MM.1S (cell line): ENCODE measurements around the gene MSI2.

Experiments used
- EZH2 ChIP-seq: fragments of 300-600 bp; sonication (generic); optimal IDR thresholded peaks from 2 replicates; pipeline ENCODE3; 2017; ENCODE audit warnings: low read depth, mild to moderate bottlenecking, antibody characterized with exemption, low read length, mixed read lengths
- EZH2phosphoT487 ChIP-seq: fragments of 300-600 bp; sonication (generic); IDR thresholded peaks from 2 replicates; pipeline ENCODE4 v1.6.1; 2018; ENCODE audit warnings: antibody characterized with exemption, low read length
- TF ChIP-seq, protein P1 (sequence below): fragments of 300-600 bp; sonication (generic); IDR thresholded peaks from 2 replicates; pipeline ENCODE4 v1.5.1; 2016; ENCODE audit warnings: antibody characterized with exemption, low read length, mixed read lengths

GRCh38 chr17:57580055-57580739 lies 323.9 kb downstream of the MSI2 start:
- TF ChIP-seq, protein P1, sequence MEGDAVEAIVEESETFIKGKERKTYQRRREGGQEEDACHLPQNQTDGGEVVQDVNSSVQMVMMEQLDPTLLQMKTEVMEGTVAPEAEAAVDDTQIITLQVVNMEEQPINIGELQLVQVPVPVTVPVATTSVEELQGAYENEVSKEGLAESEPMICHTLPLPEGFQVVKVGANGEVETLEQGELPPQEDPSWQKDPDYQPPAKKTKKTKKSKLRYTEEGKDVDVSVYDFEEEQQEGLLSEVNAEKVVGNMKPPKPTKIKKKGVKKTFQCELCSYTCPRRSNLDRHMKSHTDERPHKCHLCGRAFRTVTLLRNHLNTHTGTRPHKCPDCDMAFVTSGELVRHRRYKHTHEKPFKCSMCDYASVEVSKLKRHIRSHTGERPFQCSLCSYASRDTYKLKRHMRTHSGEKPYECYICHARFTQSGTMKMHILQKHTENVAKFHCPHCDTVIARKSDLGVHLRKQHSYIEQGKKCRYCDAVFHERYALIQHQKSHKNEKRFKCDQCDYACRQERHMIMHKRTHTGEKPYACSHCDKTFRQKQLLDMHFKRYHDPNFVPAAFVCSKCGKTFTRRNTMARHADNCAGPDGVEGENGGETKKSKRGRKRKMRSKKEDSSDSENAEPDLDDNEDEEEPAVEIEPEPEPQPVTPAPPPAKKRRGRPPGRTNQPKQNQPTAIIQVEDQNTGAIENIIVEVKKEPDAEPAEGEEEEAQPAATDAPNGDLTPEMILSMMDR = no peak
- no peak for TF ChIP-seq EZH2phosphoT487
- TF ChIP-seq EZH2 = no peak
